Body of pancreas (tissue), 4 donors: Measurements from ENCODE around the gene LRRC56.

Experiments used
- POLR2A ChIP-seq, 3 donors: fragments of 450-650 bp; IDR thresholded peaks; one replicate each; pipeline ENCODE4 v1.6.1; 2016; ENCODE audit warnings: antibody characterized with exemption in 3 of 3, mild to moderate bottlenecking in 2 of 3
- TF ChIP-seq, protein P1 (sequence below), 7 experiments: fragments of 450-650 bp in 4 of 7; fragments of 200-600 bp in 3 of 7; sonication (generic) in 3 of 7; IDR thresholded peaks; one replicate each; pipeline ENCODE4 v1.5.1; 2016 to 2019; ENCODE audit warnings: antibody characterized with exemption in 7 of 7

DNA sequence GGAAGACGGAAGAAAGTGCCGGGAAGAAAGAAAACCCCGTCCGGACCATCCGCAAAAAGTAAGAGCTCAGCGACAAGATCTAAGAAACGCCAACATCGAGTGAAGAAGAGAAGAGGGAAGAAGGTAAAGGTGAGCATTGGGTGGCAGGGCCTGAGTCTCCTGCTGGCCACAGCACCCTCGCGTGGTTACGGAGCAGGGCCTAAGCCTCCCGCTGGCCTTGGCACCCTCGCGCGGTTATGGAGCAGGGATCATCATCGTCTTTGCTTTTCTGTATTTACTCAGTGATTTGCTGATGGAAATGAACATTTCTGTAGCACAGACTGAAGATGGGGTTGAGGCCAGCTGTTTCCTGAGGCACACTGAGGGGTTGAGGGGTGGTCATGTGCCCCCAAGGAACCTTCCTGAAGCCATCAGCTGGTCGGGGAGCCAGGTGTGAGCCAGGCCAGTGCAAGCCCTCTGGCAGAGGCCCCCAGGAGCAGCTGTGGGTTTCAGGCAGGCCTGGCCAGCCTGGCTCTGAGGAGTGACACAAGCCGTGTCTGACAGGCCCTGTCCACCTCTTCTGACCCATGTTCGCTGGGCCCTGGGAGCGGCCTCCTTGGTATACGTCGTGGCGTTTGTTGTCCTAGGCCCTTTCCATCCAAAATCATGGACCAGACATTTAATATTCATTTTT is 64.4 kb downstream of the LRRC56 start:
- TF ChIP-seq POLR2A (IDR thresholded peaks at IDR 0.05) = no peak
- TF ChIP-seq, protein P1, sequence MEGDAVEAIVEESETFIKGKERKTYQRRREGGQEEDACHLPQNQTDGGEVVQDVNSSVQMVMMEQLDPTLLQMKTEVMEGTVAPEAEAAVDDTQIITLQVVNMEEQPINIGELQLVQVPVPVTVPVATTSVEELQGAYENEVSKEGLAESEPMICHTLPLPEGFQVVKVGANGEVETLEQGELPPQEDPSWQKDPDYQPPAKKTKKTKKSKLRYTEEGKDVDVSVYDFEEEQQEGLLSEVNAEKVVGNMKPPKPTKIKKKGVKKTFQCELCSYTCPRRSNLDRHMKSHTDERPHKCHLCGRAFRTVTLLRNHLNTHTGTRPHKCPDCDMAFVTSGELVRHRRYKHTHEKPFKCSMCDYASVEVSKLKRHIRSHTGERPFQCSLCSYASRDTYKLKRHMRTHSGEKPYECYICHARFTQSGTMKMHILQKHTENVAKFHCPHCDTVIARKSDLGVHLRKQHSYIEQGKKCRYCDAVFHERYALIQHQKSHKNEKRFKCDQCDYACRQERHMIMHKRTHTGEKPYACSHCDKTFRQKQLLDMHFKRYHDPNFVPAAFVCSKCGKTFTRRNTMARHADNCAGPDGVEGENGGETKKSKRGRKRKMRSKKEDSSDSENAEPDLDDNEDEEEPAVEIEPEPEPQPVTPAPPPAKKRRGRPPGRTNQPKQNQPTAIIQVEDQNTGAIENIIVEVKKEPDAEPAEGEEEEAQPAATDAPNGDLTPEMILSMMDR (IDR thresholded peaks at IDR 0.05) = no peak
